Testis (tissue), 3 donors: ENCODE results near the gene RPS23. TPM values are rescaled to one million over a fixed set of nuclear protein-coding genes. Genes with fewer than 3 reads are reported as not detected.

ENCODE experiments used
- DNase-seq: peaks from one replicate; pipeline ENCODE4 v3.0.0-alpha.2; 2019
- H3K27ac ChIP-seq, 2 donors: fragments of 200-600 bp; sonication (generic); one replicate each; pipeline ENCODE4 v1.5.1; 2019
- H3K27me3 ChIP-seq: fragments of 200-600 bp; sonication (generic); one replicate; pipeline ENCODE4 v1.5.1; 2019
- H3K36me3 ChIP-seq: fragments of 200-600 bp; sonication (generic); one replicate; pipeline ENCODE4 v1.5.1; 2017; ENCODE audit warnings: low read depth; ENCODE audit errors: missing control alignments
- H3K4me1 ChIP-seq: fragments of 200-600 bp; sonication (generic); one replicate; pipeline ENCODE4 v1.5.1; 2019
- H3K4me3 ChIP-seq, 2 donors: fragments of 200-600 bp; sonication (generic); one replicate each; pipeline ENCODE4 v1.5.1; 2017 to 2019
- H3K9me3 ChIP-seq: fragments of 200-600 bp; sonication (generic); one replicate; pipeline ENCODE4 v1.5.1; 2017
- CTCF ChIP-seq, 3 experiments: fragments of 450-650 bp in 2 of 3; fragments of 200-600 bp in 1 of 3; sonication (generic) in 1 of 3; IDR thresholded peaks; one replicate each; pipeline ENCODE4 v1.5.1; 2016 to 2019; ENCODE audit warnings: antibody characterized with exemption in 3 of 3, mild to moderate bottlenecking in 2 of 3, moderate library complexity in 1 of 3
- POLR2A ChIP-seq: fragments of 450-650 bp; IDR thresholded peaks from one replicate; pipeline ENCODE4 v1.6.1; 2017; ENCODE audit warnings: antibody characterized with exemption, mild to moderate bottlenecking, moderate library complexity
- WGBS, 2 donors: methylation state at CpG; one replicate each; pipeline ENCODE4 v1.1.5; 2018; 5-methylcytosine and 5-hydroxymethylcytosine counted together
- intact Hi-C: fragments of 100-400 bp; cut with DNase I; formaldehyde crosslinking; loops from one replicate; pipeline ENCODE4 v1.15.1; 2023; ENCODE audit warnings: low total_unique reads
- polyA plus RNA-seq: library from polyadenylated mRNA; stranded (reverse); fragments of 350-450 nt; fragmentation: Illumina TruSeq; extraction: RNeasy Lipid Tissue Mini Kit (QIAGEN cat#74804); gene quantifications from one replicate; pipeline ENCODE4 v1.2.3, GENCODE V29; 2014; ENCODE audit warnings: low read depth, low replicate concordance; ENCODE audit not compliant: insufficient read depth
- small RNA-seq, 2 donors: library from RNA; depleted of rRNA; stranded (forward); fragments of <200 nt; gene quantifications; one replicate each; pipeline ENCODE3, GENCODE V24; 2016
- total RNA-seq, 2 donors: library from RNA; depleted of rRNA; stranded (reverse); fragments of >200 nt; gene quantifications; one replicate each; pipeline ENCODE4 v1.2.3, GENCODE V29; 2016

The RPS23 gene
- total and polyA plus RNA-seq, 3 donors from 2014 or later: 777 to 1,262 (median 1,231) TPM

GRCh38 chr5:82225525-82226172 lies 52.5 kb downstream of the RPS23 start:
- H3K4me1 ChIP-seq: no peaks in the 10 kb centered on the region
- intact Hi-C loops: no loop called here

More at GRCh38 chr5:82225525-82226172, 52.5 kb downstream of the RPS23 start:
- Histone ChIP-seq H3K4me3 (no peak overlapping the region), H3K27ac (no peak overlapping the region), H3K9me3 (no peaks in the 10 kb centered on the region), H3K36me3 (no peaks in the 10 kb centered on the region), H3K27me3 (no peaks in the 10 kb centered on the region)
- TF ChIP-seq POLR2A (no peak), CTCF (IDR thresholded peaks at IDR 0.05) (peak; percentile 56 to 75 (median 65))
- 24 to 25% methylated on average over 6 to 7 of the region's 7 CpGs for WGBS, 2 donors
- DNase-seq: peak; percentile 83

Small RNA genes lying within 50 kb of the gene (small RNA-seq; reads per million reads assigned to genes)
- gene AC010598.1: 0 reads per million in 2 donors
